ENCODE results near the gene CPNE6. TPM values are rescaled to one million over a fixed set of nuclear protein-coding genes. Genes with fewer than 3 reads are reported as not detected.

Gene CPNE6
- total and polyA plus RNA-seq, 2 of the 13 experiments (the other 11 are each of a cell fraction or from before 2014, with no cell fraction given): not detected

DNA sequence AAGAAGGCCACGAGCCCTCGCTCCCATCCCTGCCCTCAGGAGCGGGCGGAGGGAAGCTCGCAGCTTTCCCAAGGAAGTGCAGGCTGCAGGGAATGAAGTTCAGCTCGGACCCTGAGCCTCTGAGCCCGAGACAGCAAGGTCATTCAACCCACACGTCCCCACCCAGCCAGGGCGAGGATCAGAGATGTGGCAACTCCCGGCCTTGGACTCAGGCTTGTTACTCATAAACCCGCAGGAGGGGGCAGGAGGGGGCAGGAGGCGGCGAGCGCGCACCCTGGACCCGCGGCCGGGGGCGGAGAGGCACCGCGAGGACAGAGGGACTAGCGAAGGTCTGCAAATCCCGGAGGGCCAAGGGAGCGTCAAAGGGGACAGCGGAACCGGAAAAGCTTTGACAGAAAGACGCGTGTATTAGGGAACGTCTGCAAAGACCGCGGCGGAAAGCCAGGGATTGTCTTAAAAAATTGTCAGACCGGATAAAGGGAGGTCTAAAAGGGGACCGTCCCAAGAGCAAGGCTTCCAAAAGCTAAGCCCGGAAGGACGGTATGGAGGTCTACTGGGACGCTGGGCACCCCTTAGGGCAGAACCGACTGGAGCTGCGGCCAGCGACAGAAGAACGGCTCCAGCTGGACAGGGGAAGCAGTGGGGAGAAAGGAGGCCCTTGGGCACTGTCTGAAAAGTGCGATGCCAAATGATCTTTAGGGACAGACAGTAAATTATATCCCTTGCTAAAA lies 42.6 kb downstream of the CPNE6 start:
- intact Hi-C loops (cut with micrococcal nuclease; ENCODE audit: unreplicated experiment): loop anchor here (1.0 to 10.0 kb wide), 7 partner anchors 11 to 1019 kb away; partner anchors contain the start of genes ACIN1, BCL2L2, C14orf119 and IPO4
- no peak; the same call in 1 of the 2 replicates for TF ChIP-seq ZBTB40 (IDR thresholded peaks at IDR 0.05)
- peak; percentile 81; the same call in 1 of the 2 replicates for TF ChIP-seq ZBTB40 (CRISPR knock-in tag; IDR thresholded peaks at IDR 0.05)
- TF ChIP-seq SOX5 (CRISPR knock-in tag; IDR thresholded peaks at IDR 0.05; ENCODE audit: borderline replicate concordance): peak; percentile 97
- TF ChIP-seq NFATC3 (CRISPR knock-in tag; IDR thresholded peaks at IDR 0.05): no peak
- peak; percentile 97 for TF ChIP-seq ZSCAN31 (CRISPR knock-in tag; IDR thresholded peaks at IDR 0.05; ENCODE audit: low read depth)
- TF ChIP-seq ZNF138 (CRISPR knock-in tag; IDR thresholded peaks at IDR 0.05; ENCODE audit: low read depth): 0 out of 2 replicates have a peak, but pooled peaks have one; percentile 93
- peak; percentile 100 for TF ChIP-seq RXRA (CRISPR knock-in tag; IDR thresholded peaks at IDR 0.05)
- peak; percentile 88; the same call in 1 of the 2 replicates for TF ChIP-seq TMF1 (CRISPR knock-in tag; IDR thresholded peaks at IDR 0.05; ENCODE audit: low read depth)
- TF ChIP-seq FOXJ3 (CRISPR knock-in tag; IDR thresholded peaks at IDR 0.05; ENCODE audit: borderline replicate concordance): peak; percentile 95
- TF ChIP-seq PBX2 (CRISPR knock-in tag; IDR thresholded peaks at IDR 0.05): peak; percentile 15; the same call in 1 of the 2 replicates
- TF ChIP-seq ZNF674 (CRISPR knock-in tag; IDR thresholded peaks at IDR 0.05; ENCODE audit: low read depth): no peak

More for the DNA sequence above, 42.6 kb downstream of the CPNE6 start:
- CTCF ChIA-PET (ENCODE audit: low intra/inter-chr PET ratio, low total read pairs): interaction anchor here (1.0 to 1.6 kb wide), 3 partner anchors 20 to 47 kb away, joined by 3 read pairs; partner anchors contain the start of genes IRF9, PCK2 and PSME1
- FAIRE-seq: peak; percentile 93
- peak overlapping the region; percentile 100 for H3K4me2 ChIP-seq (ENCODE audit: low read depth, low read length)
- no peaks in the 10 kb centered on the region for H4K20me1 ChIP-seq (ENCODE audit: insufficient read depth, low read length)
- peaks cover 33% of the 10 kb centered on the region for H3K79me2 ChIP-seq (ENCODE audit: insufficient read depth, low read length)
- H3K9ac ChIP-seq (ENCODE audit: insufficient read depth, low read depth, low read length): peak overlapping the region; percentile 99
- under 1% methylated on average over 42 of the region's 42 CpGs for WGBS (ENCODE audit: low lambda C conversion rate)
- H3K4me1 ChIP-seq (ENCODE audit: insufficient read depth, low read length): peaks cover 57% of the 10 kb centered on the region
- H3K4me3 ChIP-seq (replicated peaks in 1 of 3; ENCODE audit: insufficient read depth in 1 of 3, low read depth in 2 of 3, low read length in 3 of 3): peak overlapping the region; percentile 66 to 96 (median 85)
- H3K9me3 ChIP-seq (ENCODE audit: low read length): no peaks in the 10 kb centered on the region
- H2AFZ ChIP-seq (ENCODE audit: low read length): no peak overlapping the region
- peak; percentile 82 for ATAC-seq
- POLR2A ChIA-PET: interaction anchor here (0.7 to 15.5 kb wide), 77 partner anchors 11 to 1348 kb away, joined by 3 to 977 read pairs (median 7); partner anchors contain the start of genes ACIN1, AP1G2, BCL2L2 and C14orf119
- no peaks in the 10 kb centered on the region; a peak in 1 of 5 replicates for H3K27me3 ChIP-seq (ENCODE audit: control insufficient read depth in 1 of 2, insufficient read depth in 2 of 2, low read length in 2 of 2)
- DNase-seq (ENCODE audit: low spot score): peak; percentile 100
- peak overlapping the region; percentile 98 for H3K27ac ChIP-seq (ENCODE audit: extremely low read length, insufficient read depth, low read length)
- in situ Hi-C loops (cut with HindIII; ENCODE audit: extremely low pct_ligation_motif_present, low pct_unique_long_range_greater_than_20kb): loop anchor here (25.0 kb wide), 1 partner anchor 1527 kb away; the partner anchor contains the start of genes ABHD4 and DAD1
- BruUV-seq (replicated peaks): TSS peak; percentile 50
- peaks cover 24 to 29% of the 10 kb centered on the region in 2 experiments for H3K36me3 ChIP-seq (replicated peaks in 1 of 2; ENCODE audit: control insufficient read depth in 1 of 2, insufficient read depth in 2 of 2, low read length in 2 of 2)

Measured in HepG2 (cell line).